GM21723 (cell line): ENCODE measurements around the gene GLB1L3.
A peak's percentile ranks its signal among the peaks of the same experiment; 100 is the strongest.
"Not testable (repeated sequence)": the region's sequence is repeated elsewhere in the genome, so short reads cannot be mapped to it uniquely, and the experiment has no call there.

Source experiments
- ATAC-seq: cut with Tn5 transposase; IDR thresholded peaks from one replicate; pipeline ENCODE4 v1.9.1; 2021; ENCODE audit warnings: mild to moderate bottlenecking, moderate library complexity; ENCODE audit not compliant: unreplicated experiment

Gene GLB1L3

DNA sequence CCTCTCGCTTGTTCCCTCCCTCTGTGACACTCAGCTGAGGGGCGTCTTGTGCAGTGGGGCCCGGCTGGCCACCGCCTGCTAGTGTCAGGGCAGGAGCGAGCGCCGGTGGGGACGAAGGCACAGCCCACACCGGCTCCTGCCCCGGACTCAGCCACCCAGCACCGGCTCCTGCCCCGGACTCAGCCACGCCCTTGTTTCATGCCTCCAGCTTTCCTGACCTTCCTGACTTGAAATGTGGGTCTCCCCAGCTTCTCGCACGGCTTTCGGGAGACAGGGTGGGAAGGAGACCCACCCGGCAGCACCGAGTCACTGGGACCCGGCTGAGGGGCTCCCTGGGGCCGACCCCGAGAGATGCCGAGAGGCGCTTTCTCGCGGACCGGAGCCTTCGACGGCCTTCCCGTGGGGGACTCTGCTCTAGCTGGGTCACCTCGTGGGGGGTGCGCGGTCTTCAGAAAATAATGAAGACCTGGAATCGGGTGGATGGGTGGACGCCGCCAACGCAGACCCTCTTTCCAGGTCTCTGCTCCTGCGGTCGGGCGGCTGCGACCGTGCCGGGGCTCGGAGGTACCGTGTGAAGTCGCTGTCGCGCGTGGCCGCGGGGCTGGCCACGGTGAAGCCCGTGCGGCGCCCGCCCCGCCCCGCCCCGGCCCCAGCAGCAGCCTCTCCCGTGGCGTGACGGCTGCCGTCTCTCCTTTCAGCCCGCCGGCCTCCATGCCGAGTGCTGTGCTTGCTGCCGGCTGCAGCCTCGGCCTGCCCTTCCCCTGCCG lies 65.8 kb downstream of the GLB1L3 start:
- no peak for ATAC-seq

DNA sequence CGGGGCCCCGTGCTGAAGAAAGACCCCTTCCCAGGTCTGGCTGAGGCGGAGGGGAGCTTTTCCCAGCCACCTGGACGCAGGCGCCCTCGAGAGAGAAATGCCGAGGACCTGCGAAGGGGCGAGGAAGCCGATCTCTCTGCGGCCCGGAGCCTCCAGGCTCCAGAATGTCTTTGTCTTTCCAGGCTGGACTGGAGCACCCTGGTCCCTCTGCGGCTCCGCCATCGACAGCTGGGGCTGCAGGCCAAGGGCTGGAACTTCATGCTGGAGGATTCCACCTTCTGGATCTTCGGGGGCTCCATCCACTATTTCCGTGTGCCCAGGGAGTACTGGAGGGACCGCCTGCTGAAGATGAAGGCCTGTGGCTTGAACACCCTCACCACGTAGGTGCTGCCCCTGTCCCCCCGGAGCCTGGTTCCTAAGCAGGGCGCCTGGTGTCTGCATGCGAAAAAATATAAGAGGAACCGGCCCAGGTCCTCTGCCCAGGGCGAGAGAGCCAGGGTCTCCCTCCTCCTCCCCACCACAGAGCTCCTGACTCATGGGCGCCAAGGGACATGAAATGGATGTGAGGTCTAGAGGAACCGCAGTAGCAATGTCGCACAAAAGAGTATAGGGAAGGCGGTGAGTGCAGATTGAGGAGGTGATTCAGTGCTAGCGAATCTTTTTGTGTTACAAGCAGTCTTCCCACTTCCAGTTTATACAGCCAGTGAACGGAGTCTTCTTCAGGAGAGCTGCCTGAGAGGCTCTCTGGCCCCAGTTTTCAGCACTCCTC lies 66.6 kb downstream of the GLB1L3 start:
- no peak for ATAC-seq

DNA sequence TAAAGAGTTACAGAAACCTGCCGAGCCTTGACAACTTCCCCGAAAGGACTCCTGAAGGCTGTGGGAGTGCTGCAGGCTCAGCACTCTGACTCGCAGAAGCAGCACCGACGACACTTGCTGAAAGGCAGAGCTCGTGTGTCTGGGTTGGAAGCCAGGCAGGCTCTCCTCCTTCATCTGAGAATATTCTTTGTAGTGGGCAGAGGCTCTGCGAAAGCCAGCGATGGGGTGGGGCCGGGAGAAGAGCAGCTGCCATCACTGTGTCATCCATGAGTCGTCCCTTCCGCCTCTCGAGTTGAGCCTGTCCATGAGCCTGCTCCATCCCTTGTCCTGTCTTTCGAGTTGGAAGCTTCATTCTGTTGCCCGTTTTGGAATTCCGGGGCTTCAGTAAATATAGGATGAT lies 67.5 kb downstream of the GLB1L3 start:
- ATAC-seq, result no peak

- ATAC-seq, result not testable (repeated sequence)
Observed at GRCh38 chr11:134344497-134345236, 68.5 kb downstream of the GLB1L3 start.

GRCh38 chr11:134345237-134345550 lies 69.0 kb downstream of the GLB1L3 start:
- ATAC-seq, result no peak

DNA sequence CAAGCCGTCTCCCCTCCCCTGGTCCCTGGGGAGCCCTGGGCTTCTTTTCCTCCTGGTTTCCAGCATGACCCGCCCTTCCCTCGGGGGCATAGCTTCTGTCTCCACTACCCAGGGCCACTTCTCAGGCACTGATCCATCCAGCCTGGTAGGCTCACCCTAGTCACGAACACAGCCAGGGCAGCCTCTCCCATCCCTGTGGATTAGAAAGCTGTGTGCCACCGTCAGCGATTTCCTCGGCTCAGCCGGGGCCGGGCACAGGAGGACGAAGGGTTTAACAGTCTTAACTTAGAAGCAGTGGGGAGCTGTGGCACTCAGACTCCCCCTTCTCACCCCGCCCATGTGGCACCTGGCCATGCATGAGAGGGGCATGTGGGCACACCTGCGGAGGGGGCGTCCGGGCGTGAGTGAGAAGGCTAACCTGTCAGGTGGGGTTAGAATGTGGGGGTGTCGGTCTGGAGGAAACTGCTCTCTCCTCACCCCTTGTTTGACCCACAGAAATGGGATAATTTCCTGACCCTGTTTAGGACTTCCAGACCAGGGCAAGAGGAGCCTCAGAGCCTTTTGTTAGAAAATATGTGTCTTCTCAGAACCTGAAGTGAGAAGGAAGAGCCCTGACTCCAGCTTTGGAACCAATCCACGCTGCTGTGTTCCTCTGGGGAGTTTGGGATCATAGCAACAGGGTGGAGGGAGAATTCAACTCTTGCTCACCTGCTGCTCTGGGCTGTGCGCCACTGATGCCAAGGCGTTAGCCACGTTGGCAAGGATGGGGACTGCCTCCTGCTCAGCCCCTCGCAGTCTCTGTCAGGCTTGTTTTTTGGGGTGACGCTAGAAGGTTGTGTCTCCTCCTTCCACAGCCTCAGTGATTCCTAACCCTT lies 70.2 kb downstream of the GLB1L3 start:
- ATAC-seq, result no peak

GRCh38 chr11:134346976-134347350 lies 70.8 kb downstream of the GLB1L3 start:
- ATAC-seq, result no peak

DNA sequence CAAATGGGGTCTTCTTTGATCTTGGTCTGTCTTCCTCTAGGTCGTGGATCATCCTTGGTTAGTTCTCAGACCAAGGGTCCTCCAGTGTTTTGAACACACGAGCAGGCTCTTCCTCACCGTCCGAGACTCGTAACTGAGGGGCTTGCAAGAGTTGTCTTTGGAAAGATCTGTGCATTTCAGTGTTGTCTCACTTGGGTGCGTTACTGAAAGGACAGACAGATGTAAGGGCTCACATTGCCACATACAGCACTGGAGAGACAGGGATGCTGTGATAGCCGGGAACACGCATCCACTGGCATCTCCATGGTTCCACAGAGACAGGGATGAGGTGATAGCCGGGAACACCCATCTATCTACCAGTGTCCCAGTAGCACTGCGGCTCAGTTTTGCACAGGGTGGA lies 71.3 kb downstream of the GLB1L3 start:
- no peak for ATAC-seq

DNA sequence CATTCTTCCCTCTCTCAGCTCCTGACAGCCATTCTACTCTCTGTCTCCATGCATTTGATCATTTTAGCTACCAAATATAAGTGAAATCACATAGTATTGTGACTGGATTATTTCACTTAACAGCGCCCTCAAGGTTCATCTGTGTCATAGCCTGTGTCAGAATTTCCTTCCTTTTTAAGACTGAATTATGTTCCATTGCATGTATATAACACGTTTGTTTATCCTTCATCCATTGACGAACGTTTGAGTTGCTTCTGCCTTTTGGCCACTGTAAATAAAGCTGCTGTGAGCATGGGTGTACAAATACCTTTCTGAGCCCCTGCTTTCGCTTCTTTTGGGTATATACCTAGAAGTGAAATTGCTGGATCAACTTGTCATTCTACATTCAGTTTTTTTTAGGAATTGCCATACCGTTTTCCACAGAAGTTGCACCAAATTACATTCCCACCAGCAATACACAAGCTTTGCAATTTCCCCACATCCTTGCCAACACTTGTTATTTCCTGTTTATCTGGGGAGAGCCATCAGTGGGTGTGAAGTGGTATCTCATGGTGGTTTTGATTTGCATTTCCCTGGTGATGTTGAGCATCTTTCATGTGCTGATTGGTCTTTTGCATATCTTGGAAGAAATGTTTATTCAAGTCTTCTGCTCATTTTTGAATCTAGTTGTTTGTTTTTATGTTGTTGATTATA lies 73.1 kb downstream of the GLB1L3 start:
- ATAC-seq, result no peak

DNA sequence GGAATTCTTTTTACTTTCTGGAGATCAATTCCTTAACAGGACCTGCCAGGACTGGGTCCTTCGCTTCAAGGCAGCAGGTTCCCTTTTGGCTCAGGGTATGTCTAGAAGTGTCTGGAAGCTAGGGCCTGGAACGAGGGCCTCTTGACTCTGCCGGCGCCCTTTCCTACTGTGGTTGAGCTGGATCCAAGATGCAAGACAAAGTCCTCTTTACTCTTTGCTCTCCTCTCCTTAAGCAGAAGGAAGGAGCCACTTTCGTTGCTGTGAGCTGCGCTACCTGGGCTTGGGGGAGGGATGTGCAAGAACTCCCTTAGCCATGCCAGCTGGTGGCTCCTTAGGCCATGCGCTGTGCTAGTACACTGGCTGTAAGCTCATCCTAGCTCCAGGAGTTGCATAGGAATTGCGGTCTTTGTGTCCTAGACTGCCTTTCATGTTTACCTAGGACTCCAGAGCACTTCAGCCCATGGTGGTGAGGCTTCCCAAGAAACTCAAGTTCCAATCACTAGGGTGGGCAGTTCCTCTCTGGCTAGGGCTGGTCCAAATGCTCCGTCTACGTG lies 73.7 kb downstream of the GLB1L3 start:
- ATAC-seq, result no peak

DNA sequence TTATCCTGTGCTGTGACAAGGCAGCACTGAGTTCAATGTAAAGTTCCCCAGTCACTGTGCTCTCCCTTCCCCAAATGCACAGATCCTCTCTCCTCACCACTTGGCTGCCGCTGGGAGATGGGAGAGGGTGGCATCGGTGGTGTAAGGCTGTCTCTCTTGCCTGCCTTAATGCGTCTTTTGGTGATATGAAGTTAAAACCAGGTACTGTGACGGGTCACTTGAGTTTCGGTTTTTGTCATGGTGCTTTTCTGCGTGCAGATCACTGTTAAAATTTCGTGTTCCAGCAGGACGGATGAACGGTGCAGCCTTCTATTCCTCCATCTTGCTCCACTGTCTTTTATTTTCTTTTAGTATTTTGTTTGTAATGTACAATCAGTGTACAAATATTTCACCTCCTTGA lies 74.2 kb downstream of the GLB1L3 start:
- ATAC-seq, result peak; percentile 76

GRCh38 chr11:134352111-134352510 lies 75.9 kb downstream of the GLB1L3 start:
- no peak for ATAC-seq

GRCh38 chr11:134355136-134355535 lies 79.0 kb downstream of the GLB1L3 start:
- no peak for ATAC-seq

GRCh38 chr11:134355656-134356055 lies 79.5 kb downstream of the GLB1L3 start:
- ATAC-seq, result no peak

- ATAC-seq, result no peak
Observed at GRCh38 chr11:134356656-134357544, 80.7 kb downstream of the GLB1L3 start.

DNA sequence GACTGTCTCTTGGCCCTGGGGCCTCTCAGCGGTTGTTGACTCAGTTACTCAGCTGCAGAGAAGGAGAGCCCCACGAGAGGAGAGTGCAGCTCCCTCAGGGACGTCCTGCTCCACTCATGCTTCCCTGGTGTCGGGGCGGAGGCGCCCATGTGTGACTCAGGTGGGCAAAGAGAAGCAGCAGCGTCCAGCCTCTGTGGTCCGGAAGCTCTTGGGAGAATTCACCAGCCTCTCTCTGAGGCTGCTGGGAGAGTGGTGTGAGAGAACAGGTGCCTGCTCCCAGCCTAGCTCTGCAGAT lies 81.3 kb downstream of the GLB1L3 start:
- no peak for ATAC-seq

DNA sequence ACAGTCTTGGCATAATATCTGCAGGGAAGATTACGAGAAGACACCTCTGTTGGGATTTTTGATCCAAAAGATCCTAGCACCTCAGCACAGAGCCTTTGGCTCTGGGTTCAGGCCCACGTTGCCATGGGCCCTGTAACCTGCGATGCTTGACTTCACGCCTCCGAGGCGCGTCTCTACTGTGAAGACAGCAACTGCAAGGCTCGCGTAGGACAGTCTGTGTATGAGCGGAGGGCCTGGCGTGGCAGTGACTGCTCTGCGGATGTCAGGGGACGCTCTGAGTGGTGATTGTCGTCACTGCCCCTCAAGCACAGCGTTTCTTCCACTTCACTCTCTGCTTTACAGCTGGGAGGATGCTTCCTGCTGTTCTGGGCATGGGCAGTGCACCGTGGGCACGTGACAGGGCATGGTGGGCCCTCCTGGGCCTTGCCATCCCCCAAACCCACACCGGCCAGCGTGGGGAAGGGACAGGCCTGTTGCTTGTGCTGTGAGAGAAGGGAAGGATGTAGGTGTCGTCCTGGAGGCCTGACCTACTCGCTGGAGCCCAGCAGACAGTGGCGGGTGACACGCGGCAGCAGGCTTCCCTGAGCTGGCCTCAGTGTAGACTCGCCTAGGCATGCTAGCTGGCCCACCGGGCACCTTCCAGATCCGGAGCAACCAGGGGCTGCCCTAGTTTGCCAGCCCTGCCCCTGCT lies 82.1 kb downstream of the GLB1L3 start:
- no peak for ATAC-seq

DNA sequence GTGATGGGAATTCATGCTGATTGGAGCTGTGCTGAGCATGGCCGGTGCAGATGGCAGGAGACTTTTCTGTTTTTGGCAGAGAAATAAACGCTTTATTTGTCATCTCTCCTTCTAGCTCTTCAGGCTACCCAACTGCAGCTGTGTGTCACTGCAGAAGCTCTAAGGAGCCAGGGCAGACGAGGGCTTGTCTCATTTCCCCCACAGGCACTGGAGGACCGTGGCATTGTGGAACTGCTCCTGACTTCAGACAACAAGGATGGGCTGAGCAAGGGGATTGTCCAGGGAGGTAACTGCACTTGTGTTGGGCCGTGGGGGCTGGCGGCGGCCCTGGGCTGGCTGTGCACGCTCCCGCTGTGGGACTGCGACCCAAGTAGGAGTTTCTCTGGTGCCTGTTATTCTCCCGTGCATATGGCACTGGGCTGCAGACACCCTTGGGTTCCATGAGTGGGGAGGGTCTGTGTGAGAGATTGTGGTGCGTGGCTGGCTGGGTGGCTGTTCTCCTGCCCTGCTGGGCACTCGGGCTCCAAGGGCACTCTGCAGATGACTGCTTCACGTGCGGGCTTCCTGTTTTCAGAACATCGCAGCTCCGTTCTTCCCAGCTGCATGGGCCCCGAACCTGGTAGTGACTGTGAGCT lies 82.8 kb downstream of the GLB1L3 start:
- no peak for ATAC-seq
